H4 (cell line): Measurements from ENCODE around the gene SEPTIN10. TPM values are rescaled to one million over a fixed set of nuclear protein-coding genes. Genes with fewer than 3 reads are reported as not detected.
A peak's percentile ranks its signal among the peaks of the same experiment; 100 is the strongest.
"Not testable (repeated sequence)": the region's sequence is repeated elsewhere in the genome, so short reads cannot be mapped to it uniquely, and the experiment has no call there.

Experiments
- DNase-seq: peaks from one replicate; pipeline ENCODE4 v3.0.0-alpha.2; 2015; ENCODE audit warnings: low spot score
- total RNA-seq: library from RNA; depleted of rRNA; stranded (reverse); fragments of >200 nt; shearing (Covaris generic); gene quantifications from 2 replicates; pipeline ENCODE4 v1.2.3, GENCODE V29; 2014

The SEPTIN10 gene
- total RNA-seq, 1 experiment from 2014 or later, result 44.4 TPM

- DNase-seq, result no peak
Measured at GRCh38 chr2:109602617-109603188, 11.1 kb downstream of the SEPTIN10 start.

- no peak for DNase-seq
Measured at GRCh38 chr2:109601783-109602182, 12.0 kb downstream of the SEPTIN10 start.

GRCh38 chr2:109597283-109597682, 16.5 kb downstream of the SEPTIN10 start:
- DNase-seq, result no peak

- no peak for DNase-seq
Measured at GRCh38 chr2:109595644-109596043, 18.1 kb downstream of the SEPTIN10 start.

- no peak for DNase-seq
Measured at GRCh38 chr2:109594246-109594885, 19.4 kb downstream of the SEPTIN10 start.

- DNase-seq, result no peak
Measured at GRCh38 chr2:109592905-109593304, 20.9 kb downstream of the SEPTIN10 start.

GRCh38 chr2:109591206-109591605, 22.6 kb downstream of the SEPTIN10 start:
- DNase-seq, result no peak

GRCh38 chr2:109586687-109587086, 27.1 kb downstream of the SEPTIN10 start:
- DNase-seq, result no peak

GRCh38 chr2:109582928-109583895, 30.6 kb downstream of the SEPTIN10 start:
- DNase-seq, result no peak

GRCh38 chr2:109577630-109578029, 36.1 kb downstream of the SEPTIN10 start:
- DNase-seq, result not testable (repeated sequence)

- DNase-seq, result no peak
Measured at GRCh38 chr2:109575373-109575772, 38.4 kb downstream of the SEPTIN10 start.

GRCh38 chr2:109563980-109564550, 49.7 kb downstream of the SEPTIN10 start:
- DNase-seq, result no peak

- DNase-seq, result no peak
Measured at GRCh38 chr2:109563288-109563687, 50.5 kb downstream of the SEPTIN10 start.

GRCh38 chr2:109562421-109562820, 51.3 kb downstream of the SEPTIN10 start:
- DNase-seq, result no peak

GRCh38 chr2:109560265-109560664, 53.5 kb downstream of the SEPTIN10 start:
- DNase-seq, result no peak

- DNase-seq, result peak; percentile 46
Measured at GRCh38 chr2:109558076-109558882, 55.5 kb downstream of the SEPTIN10 start.

GRCh38 chr2:109557309-109557708, 56.5 kb downstream of the SEPTIN10 start:
- DNase-seq, result no peak

GRCh38 chr2:109555346-109555900, 58.3 kb downstream of the SEPTIN10 start:
- DNase-seq, result no peak

- DNase-seq, result no peak
Measured at GRCh38 chr2:109554758-109555157, 59.0 kb downstream of the SEPTIN10 start.

GRCh38 chr2:109549016-109549590, 64.7 kb downstream of the SEPTIN10 start:
- DNase-seq, result no peak

GRCh38 chr2:109547280-109547679, 66.5 kb downstream of the SEPTIN10 start:
- no peak for DNase-seq
